Mesodermal cell (in vitro differentiated cells): Measurements from ENCODE around the gene MFAP4. TPM values are rescaled to one million over a fixed set of nuclear protein-coding genes. Genes with fewer than 3 reads are reported as not detected.
A peak's percentile ranks its signal among the peaks of the same experiment; 100 is the strongest.

Experiments used
- H3K27ac ChIP-seq: 2 replicates; pipeline ENCODE4 v1.7.0; 2013; ENCODE audit warnings: mild to moderate bottlenecking, low read depth, low read length, moderate library complexity; ENCODE audit not compliant: severe bottlenecking
- H3K36me3 ChIP-seq: 2 replicates; pipeline ENCODE4 v1.7.1; 2013; ENCODE audit warnings: mild to moderate bottlenecking, low read length, moderate library complexity; ENCODE audit not compliant: control insufficient read depth, insufficient read depth
- H3K4me1 ChIP-seq: one replicate; pipeline ENCODE4 v1.7.1; 2013; ENCODE audit warnings: mild to moderate bottlenecking, low read length; ENCODE audit not compliant: insufficient read depth, control insufficient read depth, poor library complexity, severe bottlenecking
- H3K4me3 ChIP-seq: 2 replicates; pipeline ENCODE4 v1.7.0; 2013; ENCODE audit warnings: low read length, control low read depth, mild to moderate bottlenecking; ENCODE audit not compliant: insufficient read depth, poor library complexity, severe bottlenecking; ENCODE audit errors: extremely low read depth
- H3K9me3 ChIP-seq: 2 replicates; pipeline ENCODE4 v1.7.1; 2013; ENCODE audit warnings: mild to moderate bottlenecking, low read length, moderate library complexity; ENCODE audit not compliant: control insufficient read depth
- WGBS, 2 experiments: methylation state at CpG; one replicate each; pipeline ENCODE4 v1.1.5; 2013; ENCODE audit warnings: missing lambda C conversion rate in 2 of 2; ENCODE audit not compliant: insufficient coverage in 2 of 2; 5-methylcytosine and 5-hydroxymethylcytosine counted together
- polyA plus RNA-seq, 2 experiments: library from polyadenylated mRNA; stranded (reverse); fragments of 50-300 nt; gene quantifications; one replicate each; pipeline ENCODE4 v1.2.3, GENCODE V29; 2013

Gene MFAP4, protein sequence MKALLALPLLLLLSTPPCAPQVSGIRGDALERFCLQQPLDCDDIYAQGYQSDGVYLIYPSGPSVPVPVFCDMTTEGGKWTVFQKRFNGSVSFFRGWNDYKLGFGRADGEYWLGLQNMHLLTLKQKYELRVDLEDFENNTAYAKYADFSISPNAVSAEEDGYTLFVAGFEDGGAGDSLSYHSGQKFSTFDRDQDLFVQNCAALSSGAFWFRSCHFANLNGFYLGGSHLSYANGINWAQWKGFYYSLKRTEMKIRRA
- polyA plus RNA-seq (2013, experiment 1 of 2) = 9.2 TPM
- 11.0 TPM for polyA plus RNA-seq (2013, experiment 2 of 2)

DNA sequence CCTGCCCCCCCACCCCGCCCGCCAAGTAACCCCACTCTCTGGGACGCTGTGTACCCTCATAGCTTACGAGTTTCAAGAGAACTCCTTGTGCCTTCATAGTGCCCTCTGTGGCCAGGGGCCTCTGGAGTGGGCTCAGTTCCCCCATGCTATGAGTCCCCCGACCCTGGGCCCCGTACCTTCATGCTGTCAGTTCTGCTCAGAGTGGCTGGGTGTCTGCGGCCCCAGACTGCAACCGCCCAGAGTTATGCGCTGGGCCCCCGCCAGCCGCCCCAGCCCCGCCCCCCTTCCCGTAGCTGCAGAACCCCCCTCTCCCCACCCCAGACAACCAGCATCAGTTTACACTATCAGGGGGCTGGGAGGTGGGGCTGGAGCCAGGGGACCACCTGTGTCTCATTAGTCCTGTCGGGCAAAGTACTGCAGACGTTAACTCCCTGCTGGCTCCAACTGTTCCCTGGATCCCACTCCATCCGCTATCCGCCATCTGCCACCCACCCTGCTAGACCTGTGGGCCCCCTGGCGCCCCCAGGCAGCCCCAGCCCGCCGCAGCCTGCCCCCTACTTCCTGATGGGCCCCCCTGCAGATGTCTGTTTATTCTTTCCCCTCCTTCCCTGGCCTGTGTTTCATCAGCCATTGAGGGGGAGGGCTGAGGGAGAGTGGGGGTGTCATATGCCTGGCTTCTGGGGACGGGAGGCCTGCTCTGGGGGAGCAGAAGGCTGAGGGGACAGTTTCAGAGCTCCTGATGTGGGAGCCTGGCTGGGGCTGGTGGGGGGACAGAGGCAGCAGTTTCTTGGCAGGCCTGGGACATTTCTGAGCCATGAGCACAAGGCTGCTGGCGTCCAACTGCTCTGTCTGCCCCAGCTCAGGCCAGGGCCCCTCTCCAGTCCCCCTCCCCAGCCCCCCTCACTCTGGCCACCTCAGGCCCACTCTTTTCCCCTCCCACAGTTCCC, at the start of gene MFAP4:
MFAP4 (minus strand) TSS at position 217 of the 947 bp plus-strand sequence; CDS start at position 182, 35 bp downstream.
- H3K27ac ChIP-seq = peak within 1 kb of the TSS; percentile 78
- H3K4me1 ChIP-seq = peaks cover 20% of the 10 kb centered on the region
- no peak within 1 kb of the TSS for H3K4me3 ChIP-seq
- WGBS, 2 experiments = 11 to 16% methylated on average over 8 to 13 of the region's 22 CpGs
- peaks cover 37% of the 10 kb centered on the region for H3K36me3 ChIP-seq
- H3K9me3 ChIP-seq = no peaks in the 10 kb centered on the region

DNA sequence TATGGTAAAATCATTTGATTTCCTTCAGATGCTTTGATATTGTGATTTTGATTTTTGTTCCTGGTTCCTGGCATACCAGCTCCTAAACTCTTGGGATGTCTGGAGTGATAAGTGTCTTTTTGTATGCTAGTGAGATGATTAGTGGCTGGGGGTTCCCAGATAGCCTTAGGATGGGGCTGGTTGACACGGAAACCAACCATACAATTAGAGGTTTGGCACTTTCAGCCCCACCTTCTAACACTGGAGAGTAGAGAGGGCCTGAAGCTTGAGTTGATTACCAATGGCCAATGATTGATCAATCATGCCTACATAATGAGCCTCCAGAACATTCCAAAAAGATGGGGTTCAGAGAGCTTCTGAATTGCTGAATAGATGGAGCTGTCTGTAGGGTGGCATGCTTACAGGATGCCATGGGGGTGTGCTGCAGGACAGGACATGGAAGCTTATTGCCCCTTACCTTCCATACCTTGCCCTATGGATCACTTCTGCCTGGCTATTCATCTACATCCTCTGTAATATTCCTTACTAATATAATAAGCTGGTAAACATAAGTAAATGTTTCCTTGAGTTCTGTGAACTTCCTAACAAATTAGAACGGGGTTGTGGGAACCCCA, 46.8 kb upstream of the MFAP4 start:
- no peak overlapping the region for H3K27ac ChIP-seq
- H3K9me3 ChIP-seq = no peaks in the 10 kb centered on the region
- no peaks in the 10 kb centered on the region for H3K4me1 ChIP-seq
- WGBS, 2 experiments = 88 to 100% methylated on average over 1 of the region's 2 CpGs
- no peaks in the 10 kb centered on the region for H3K36me3 ChIP-seq
- H3K4me3 ChIP-seq = no peak overlapping the region

DNA sequence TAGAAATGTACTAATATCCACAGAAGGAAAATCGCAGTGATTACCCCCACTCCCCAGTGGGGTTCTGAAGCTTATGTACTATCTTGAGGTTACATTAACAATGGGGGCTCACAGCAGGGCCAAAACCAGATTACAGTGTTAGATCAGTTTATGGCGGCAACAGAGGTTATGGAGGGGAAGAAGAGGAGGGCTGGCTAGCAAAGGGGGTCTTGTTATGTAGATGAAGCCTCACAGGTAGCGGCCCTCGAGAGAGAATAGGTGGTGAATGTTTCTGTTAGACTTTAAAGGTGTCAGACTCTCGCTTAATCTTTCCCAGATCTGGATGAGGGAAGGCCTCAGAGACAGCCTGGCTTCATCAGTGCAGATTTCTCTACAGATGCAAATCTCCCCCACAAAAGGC, 46.3 kb upstream of the MFAP4 start:
- Histone ChIP-seq H3K4me1 (no peaks in the 10 kb centered on the region), H3K36me3 (no peaks in the 10 kb centered on the region), H3K27ac (no peak overlapping the region), H3K9me3 (no peaks in the 10 kb centered on the region), H3K4me3 (no peak overlapping the region)
- WGBS, 2 experiments = 39 to 67% methylated on average over 2 to 3 of the region's 5 CpGs

DNA sequence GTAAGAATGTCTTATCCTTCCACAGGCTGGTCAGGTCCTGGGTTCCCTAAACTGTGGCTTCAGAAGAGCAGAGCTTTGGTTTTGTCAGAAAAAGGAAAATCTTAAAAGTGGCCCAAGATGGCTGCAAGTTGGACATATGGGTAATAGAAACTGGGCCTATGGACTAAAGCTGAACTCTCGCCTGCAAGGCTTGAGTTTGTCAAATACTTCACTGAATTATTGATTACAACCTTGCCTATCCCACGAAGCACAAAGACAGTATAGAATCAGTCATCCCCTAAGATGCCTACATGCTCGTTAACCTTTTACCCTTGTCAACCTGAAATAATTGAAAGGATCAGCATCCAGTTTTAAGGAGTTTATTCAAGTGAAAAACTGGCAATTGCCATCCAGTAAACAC, 44.7 kb upstream of the MFAP4 start:
- Histone ChIP-seq H3K4me3 (no peak overlapping the region), H3K4me1 (no peaks in the 10 kb centered on the region), H3K36me3 (no peaks in the 10 kb centered on the region), H3K27ac (no peak overlapping the region), H3K9me3 (no peaks in the 10 kb centered on the region)
- WGBS, 2 experiments = 67 to 100% methylated on average over 1 to 2 of the region's 3 CpGs

DNA sequence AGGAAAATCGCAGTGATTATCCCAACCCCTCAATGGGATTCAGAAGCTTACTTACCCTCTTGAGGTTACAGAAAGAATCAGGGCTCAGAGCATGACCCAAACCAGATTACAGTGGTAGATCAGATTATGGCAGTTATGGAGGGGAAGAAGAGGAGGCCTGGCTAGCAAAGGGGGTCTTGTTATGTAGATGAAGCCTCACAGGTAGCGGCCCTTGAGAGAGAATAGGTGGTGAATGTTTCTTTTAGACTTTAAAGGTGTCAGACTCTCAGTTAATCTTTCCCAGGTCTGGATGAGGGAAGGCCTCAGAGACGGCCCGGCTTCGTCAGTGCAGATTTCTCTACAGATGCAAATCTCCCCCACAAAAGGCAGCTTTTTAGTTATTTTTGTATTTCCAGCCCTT, 39.6 kb upstream of the MFAP4 start:
- H3K4me3 ChIP-seq = no peak overlapping the region
- no peaks in the 10 kb centered on the region for H3K9me3 ChIP-seq
- H3K27ac ChIP-seq = no peak overlapping the region
- 70% methylated on average over 1 of the region's 5 CpGs; no CpG with 5 or more reads in 1 of the 2 experiments for WGBS, 2 experiments
- H3K4me1 ChIP-seq = no peaks in the 10 kb centered on the region
- H3K36me3 ChIP-seq = no peaks in the 10 kb centered on the region

DNA sequence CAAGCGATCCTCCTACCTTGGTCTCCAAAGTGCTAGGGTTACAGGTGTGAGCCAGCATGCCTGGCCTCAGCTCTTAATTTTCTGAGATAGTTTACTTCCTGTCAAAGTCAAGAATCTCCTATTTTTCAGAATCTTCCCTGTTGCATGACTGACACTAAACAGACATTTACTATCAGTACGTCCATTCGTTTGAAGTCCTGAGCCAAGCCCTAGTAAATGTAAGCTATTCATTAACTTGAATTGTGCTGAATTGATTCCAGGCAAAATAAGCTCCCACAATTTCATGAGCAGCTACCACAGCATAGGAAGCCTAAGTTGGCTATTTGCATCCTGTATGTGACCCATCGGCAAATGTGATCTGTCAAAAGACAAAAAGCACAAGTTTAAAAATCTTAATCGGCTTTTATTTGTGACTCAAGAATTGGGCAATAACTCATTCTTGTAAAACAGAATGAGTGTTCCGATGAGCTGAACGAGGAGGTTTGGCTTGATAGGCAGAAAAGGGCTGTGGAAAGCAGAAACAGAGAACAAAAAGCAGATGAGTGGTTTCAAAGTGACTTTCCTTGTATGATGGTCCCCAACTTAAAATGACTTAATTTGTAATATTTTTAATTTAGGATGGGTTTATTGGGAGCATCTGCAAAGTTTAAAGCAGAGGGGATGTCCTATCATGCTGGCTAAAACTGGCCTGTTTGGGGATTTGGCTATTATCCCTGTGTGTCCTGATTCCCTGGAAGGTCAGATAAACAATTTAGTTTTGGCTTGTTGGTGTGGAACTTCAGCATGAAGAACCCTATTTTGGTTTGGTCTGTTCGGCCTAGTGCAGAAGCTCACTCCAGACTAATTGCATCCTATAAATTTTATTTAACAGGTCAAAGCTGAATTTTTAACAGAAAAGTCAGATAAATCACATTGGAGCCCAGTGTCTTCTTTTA, 38.2 kb upstream of the MFAP4 start:
- WGBS, 2 experiments = 93 to 94% methylated on average over 5 of the region's 8 CpGs

DNA sequence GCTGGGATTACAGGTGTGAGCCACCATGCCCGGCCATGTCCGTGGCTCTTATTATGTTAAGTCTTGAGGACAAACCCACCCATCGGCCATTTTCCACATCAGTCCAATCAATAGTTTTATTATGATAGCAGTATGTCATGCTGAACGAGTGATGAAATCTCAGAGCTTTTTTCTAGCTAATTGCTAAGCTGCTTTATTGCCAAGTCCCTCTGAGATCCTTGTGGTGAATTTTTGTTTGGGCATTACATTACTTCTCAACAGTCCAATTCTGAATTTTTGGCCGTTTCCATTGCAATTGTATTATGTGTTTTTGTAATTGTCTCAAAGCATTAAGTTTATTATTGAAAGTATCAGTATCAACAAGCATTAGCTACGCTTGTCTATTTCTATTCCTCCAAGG, 34.9 kb upstream of the MFAP4 start:
- no peak overlapping the region for H3K4me3 ChIP-seq
- H3K4me1 ChIP-seq = no peaks in the 10 kb centered on the region
- WGBS, 2 experiments = 86 to 95% methylated on average over 2 to 4 of the region's 6 CpGs

More for the DNA sequence above, 38.2 kb upstream of the MFAP4 start:
- no peaks in the 10 kb centered on the region for H3K4me1 ChIP-seq
- H3K9me3 ChIP-seq = no peaks in the 10 kb centered on the region
- no peak overlapping the region for H3K27ac ChIP-seq
- H3K4me3 ChIP-seq = no peak overlapping the region
- no peaks in the 10 kb centered on the region for H3K36me3 ChIP-seq

DNA sequence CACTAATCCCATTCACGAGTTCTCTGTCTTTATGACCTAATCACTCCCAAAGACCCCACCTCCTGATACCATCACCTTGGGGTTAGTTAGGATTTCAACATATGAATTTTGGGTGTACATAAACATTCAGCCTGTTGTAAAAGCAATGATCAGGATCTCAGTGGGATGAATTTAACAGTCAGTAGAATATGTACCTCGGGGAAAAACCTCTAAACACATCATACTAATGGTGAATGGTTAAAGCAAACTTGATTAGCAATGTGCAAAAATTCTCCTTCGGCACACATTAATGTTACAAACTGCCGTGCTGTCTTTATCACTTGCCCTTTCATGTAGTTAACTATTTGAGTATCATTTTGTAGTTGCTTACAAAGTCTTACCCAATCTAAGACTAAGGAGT, 34.2 kb upstream of the MFAP4 start:
- Histone ChIP-seq H3K4me1 (no peaks in the 10 kb centered on the region), H3K9me3 (no peaks in the 10 kb centered on the region), H3K4me3 (no peak overlapping the region), H3K36me3 (no peaks in the 10 kb centered on the region), H3K27ac (no peak overlapping the region)
- WGBS, 2 experiments = 80% methylated on average over 1 of the region's 4 CpGs; no CpG with 5 or more reads in 1 of the 2 experiments

More for the DNA sequence above, 34.9 kb upstream of the MFAP4 start:
- H3K9me3 ChIP-seq = no peaks in the 10 kb centered on the region
- no peak overlapping the region for H3K27ac ChIP-seq
- H3K36me3 ChIP-seq = no peaks in the 10 kb centered on the region

DNA sequence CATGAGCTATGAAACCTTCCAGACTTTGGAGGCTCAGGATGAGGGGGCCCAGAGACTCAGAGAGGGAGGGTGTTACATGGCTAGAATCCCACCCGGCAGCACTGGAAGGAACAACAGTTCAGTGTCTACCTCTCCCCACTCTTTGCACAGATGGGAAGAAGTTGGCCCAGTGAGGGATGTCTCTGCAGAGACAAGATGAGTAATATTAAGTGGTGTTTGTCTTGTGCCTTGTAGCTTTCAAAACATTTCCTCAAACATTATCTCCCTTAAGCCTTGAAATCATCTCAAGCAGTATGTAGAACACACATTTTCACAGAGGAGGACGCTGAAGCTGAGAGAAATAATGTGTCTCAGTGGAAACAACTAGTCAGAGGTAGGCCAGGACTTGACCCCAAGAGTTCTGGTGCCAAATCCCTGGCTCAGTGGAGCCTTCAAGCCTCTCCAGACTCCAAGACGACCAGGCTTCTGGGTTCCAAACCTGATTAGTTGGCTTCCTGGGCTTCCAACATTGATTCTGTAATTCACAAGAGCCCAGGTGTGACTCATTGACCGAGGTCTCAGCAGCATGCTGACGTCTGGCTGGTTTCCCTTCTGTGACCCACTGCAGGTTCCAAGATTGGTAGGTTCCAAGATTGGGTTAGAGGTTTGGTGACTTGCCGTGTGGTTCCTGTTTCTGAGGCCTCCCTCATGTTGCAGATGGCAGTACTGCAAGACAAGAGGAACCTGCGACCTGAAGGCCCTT, 31.4 kb upstream of the MFAP4 start:
- Histone ChIP-seq H3K27ac (no peak overlapping the region), H3K9me3 (no peaks in the 10 kb centered on the region), H3K4me1 (no peaks in the 10 kb centered on the region), H3K4me3 (no peak overlapping the region), H3K36me3 (no peaks in the 10 kb centered on the region)
- 82 to 87% methylated on average over 6 of the region's 7 CpGs for WGBS, 2 experiments
